Endothelial cell of umbilical vein (primary cell): ENCODE data around the gene TRMT6. TPM values are rescaled to one million over a fixed set of nuclear protein-coding genes. Genes with fewer than 3 reads are reported as not detected.

Experiments used
- BruUV-seq: library from RNA; stranded (reverse); fragments of 400-500 nt; replicated peaks from 2 replicates; lab custom pipeline; 2021; lab: Mats Ljungman, UMichigan
- CTCF ChIA-PET: fragments of 300-600, 350-600 bp; sonication (Branson Sonifier 250); formaldehyde crosslinking; loops from one replicate; lab custom pipeline; 2021; ENCODE audit warnings: antibody characterized with exemption, inconsistent platforms; lab: Charles Lee
- POLR2A ChIA-PET: fragments of 300-600, 350-600 bp; sonication (Branson Sonifier 250); formaldehyde crosslinking; loops from one replicate; lab custom pipeline; 2021; ENCODE audit warnings: antibody characterized with exemption, inconsistent platforms; lab: Charles Lee
- DNase-seq: peaks from one replicate; pipeline ENCODE4 v3.0.0-alpha.2; 2011; ENCODE audit warnings: low read depth, low spot score
- FAIRE-seq: peaks from 2 replicates; lab custom pipeline; 2011; peaks lifted over from hg19 to GRCh38; lab: Jason Lieb, UNC
- H2AFZ ChIP-seq: 2 replicates; pipeline ENCODE4 v1.6.0; 2012; ENCODE audit warnings: low read depth, low read length, control low read depth, inconsistent platforms
- H3K27ac ChIP-seq: 2 replicates; pipeline ENCODE4 v1.5.1; 2011; ENCODE audit warnings: low read depth, mild to moderate bottlenecking, control low read depth, low read length, moderate library complexity; ENCODE audit not compliant: insufficient read depth
- H3K27me3 ChIP-seq, 2 experiments: 2 replicates each; pipeline versions ENCODE4 v1.6.0 to v1.6.1; 2011; ENCODE audit warnings: low read length in 2 of 2, mixed read lengths in 1 of 2; ENCODE audit not compliant: control insufficient read depth in 2 of 2, insufficient read depth in 2 of 2
- H3K36me3 ChIP-seq, 2 experiments: 2 replicates in 1 of 2; 3 replicates in 1 of 2; pipeline ENCODE4 v1.5.1; 2011; ENCODE audit warnings: low read length in 2 of 2, mild to moderate bottlenecking in 1 of 2, moderate library complexity in 1 of 2; ENCODE audit not compliant: control insufficient read depth in 2 of 2, insufficient read depth in 2 of 2; ENCODE audit errors: extremely low read depth in 1 of 2
- H3K4me1 ChIP-seq: 3 replicates; pipeline ENCODE4 v1.5.1; 2011; ENCODE audit warnings: mild to moderate bottlenecking, low read length; ENCODE audit not compliant: control insufficient read depth, insufficient read depth; ENCODE audit errors: extremely low read depth
- H3K4me2 ChIP-seq: 2 replicates; pipeline ENCODE4 v1.6.1; 2011; ENCODE audit warnings: low read length, control low read depth, mixed read lengths; ENCODE audit not compliant: insufficient read depth
- H3K4me3 ChIP-seq, 3 experiments: fragments of 200-600 bp in 1 of 3; sonication (generic), shearing (Covaris generic) in 1 of 3; replicated peaks in 1 of 3; 2 replicates each; pipeline ENCODE4 v1.5.1; 2011 to 2016; ENCODE audit warnings: control low read depth in 3 of 3, low read length in 3 of 3, mild to moderate bottlenecking in 2 of 3, inconsistent platforms in 1 of 3, low read depth in 1 of 3, moderate library complexity in 1 of 3; ENCODE audit not compliant: insufficient read depth in 1 of 3
- H3K79me2 ChIP-seq: 2 replicates; pipeline ENCODE4 v1.6.0; 2012; ENCODE audit warnings: low read length, inconsistent platforms; ENCODE audit not compliant: control insufficient read depth, insufficient read depth
- H3K9ac ChIP-seq: replicated peaks from 2 replicates; pipeline ENCODE3; 2011; ENCODE audit warnings: low read length, control low read depth; ENCODE audit not compliant: insufficient read depth; ENCODE audit errors: extremely low read depth
- H3K9me1 ChIP-seq: replicated peaks from 3 replicates; pipeline ENCODE4 v1.6.0; 2011; ENCODE audit warnings: mild to moderate bottlenecking, low read length; ENCODE audit not compliant: control insufficient read depth, insufficient read depth; ENCODE audit errors: extremely low read depth
- H3K9me3 ChIP-seq: replicated peaks from 2 replicates; pipeline ENCODE4 v1.5.1; 2012; ENCODE audit warnings: low read length, inconsistent platforms; ENCODE audit not compliant: control insufficient read depth, insufficient read depth
- H4K20me1 ChIP-seq: replicated peaks from 2 replicates; pipeline ENCODE3; 2011; ENCODE audit warnings: mild to moderate bottlenecking, low read length; ENCODE audit not compliant: control insufficient read depth, insufficient read depth; ENCODE audit errors: extremely low read depth
- EZH2 ChIP-seq: IDR thresholded peaks from 2 replicates; pipeline ENCODE4 v1.6.1; 2012; ENCODE audit warnings: borderline replicate concordance, low read depth, mild to moderate bottlenecking, moderate library complexity, low read length, inconsistent platforms; ENCODE audit not compliant: severe bottlenecking
- FOS ChIP-seq: IDR thresholded peaks from 2 replicates; pipeline ENCODE4 v1.6.1; 2011; ENCODE audit warnings: mild to moderate bottlenecking, low read length, moderate library complexity, borderline replicate concordance; ENCODE audit not compliant: insufficient read depth
- GATA2 ChIP-seq: IDR thresholded peaks from 2 replicates; pipeline ENCODE4 v1.7.0; 2011; ENCODE audit warnings: low read depth, mild to moderate bottlenecking, moderate library complexity, mixed read lengths, low read length; ENCODE audit not compliant: insufficient read length, insufficient read depth
- JUN ChIP-seq: IDR thresholded peaks from 2 replicates; pipeline ENCODE4 v1.6.1; 2011; ENCODE audit warnings: borderline replicate concordance, low read depth; ENCODE audit not compliant: insufficient read length, insufficient read depth
- MYC ChIP-seq: IDR thresholded peaks from one replicate; pipeline ENCODE4 v1.6.1; 2011; ENCODE audit warnings: mild to moderate bottlenecking, low read depth, low read length
- POLR2AphosphoS5 ChIP-seq: IDR thresholded peaks from 2 replicates; pipeline ENCODE4 v1.6.1; 2012; ENCODE audit warnings: low read depth, mild to moderate bottlenecking, control low read depth, low read length, moderate library complexity; ENCODE audit not compliant: insufficient read depth
- dilution Hi-C: fragments of 300-500 bp; cut with MboI; formaldehyde crosslinking; loops from one replicate; pipeline ENCODE4 v1.15.0; 2019; ENCODE audit warnings: low sequenced_read_pairs; ENCODE audit not compliant: extremely low pct_ligation_motif_present
- intact Hi-C: fragments of 100-400 bp; cut with micrococcal nuclease; formaldehyde crosslinking; loops from one replicate; pipeline ENCODE4 v1.10.0; 2022
- polyA plus RNA-seq, 4 experiments: library from polyadenylated mRNA; depleted of rRNA in 3 of 4; stranded (reverse) in 3 of 4; unstranded in 1 of 4; fragments of >200 nt; gene quantifications; 2 replicates each; pipeline versions ENCODE4 v1.2.1 to v1.2.3, GENCODE V29; 2011 to 2012; ENCODE audit warnings: missing spikeins in 1 of 4
- total RNA-seq: library from RNA; stranded (reverse); gene quantifications from 2 replicates; pipeline ENCODE4 v1.2.3, GENCODE V29; 2021
- TF ChIP-seq, protein P1 (sequence below): IDR thresholded peaks from 2 replicates; pipeline ENCODE4 v1.6.1; 2011; ENCODE audit not compliant: insufficient read depth, insufficient read length
- TF ChIP-seq, protein P2 (sequence below), 2 donors: IDR thresholded peaks; 1 replicate in 1 of 2; 2 replicates in 1 of 2; pipeline ENCODE4 v1.5.1; 2011; ENCODE audit warnings: low read length in 2 of 2, mild to moderate bottlenecking in 2 of 2, moderate library complexity in 2 of 2, control low read depth in 1 of 2, inconsistent platforms in 1 of 2, low read depth in 1 of 2; ENCODE audit not compliant: insufficient read depth in 1 of 2; ENCODE audit errors: extremely low read depth in 1 of 2

Gene TRMT6
- total and polyA plus RNA-seq, 2 donors (not counting 3 experiments of a cell fraction or from before 2014, with no cell fraction given), result 4.1 to 12.0 TPM

DNA sequence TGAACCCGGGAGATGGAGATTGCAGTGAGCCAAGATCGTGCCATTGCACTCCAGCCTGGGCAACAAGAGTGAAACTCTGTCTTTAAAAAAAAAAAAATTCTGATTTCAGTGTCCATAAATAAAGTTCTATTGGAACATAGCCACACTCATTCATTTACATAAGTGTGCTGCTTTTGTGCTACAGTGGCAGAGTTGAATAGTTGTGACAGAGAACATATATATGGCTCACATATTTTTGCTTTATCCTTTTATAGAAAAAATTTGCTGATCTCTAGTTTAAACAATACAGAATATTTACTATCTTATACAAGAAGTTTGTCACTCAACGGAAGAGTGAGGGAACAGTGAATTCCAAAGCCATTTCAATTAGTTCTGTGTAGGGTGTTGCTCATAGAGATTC is 18.1 kb upstream of the TRMT6 start:
- ChIA-PET CTCF (no interaction called here), POLR2A (no interaction called here)
- H4K20me1 ChIP-seq, result no peaks in the 10 kb centered on the region
- H3K4me3 ChIP-seq, result no peak overlapping the region
- H3K4me1 ChIP-seq, result no peaks in the 10 kb centered on the region
- H3K9ac ChIP-seq, result no peak overlapping the region
- H2AFZ ChIP-seq, result no peak overlapping the region
- H3K79me2 ChIP-seq, result no peaks in the 10 kb centered on the region
- dilution Hi-C loops, result no loop called here
- TF ChIP-seq MYC, result no peak
- no peak for TF ChIP-seq FOS
- no peaks in the 10 kb centered on the region for H3K27me3 ChIP-seq
- no peak overlapping the region for H3K4me2 ChIP-seq
- H3K36me3 ChIP-seq, result peaks cover 0 to 8% of the 10 kb centered on the region in 2 experiments
- H3K9me3 ChIP-seq, result no peaks in the 10 kb centered on the region
- intact Hi-C loops, result no loop called here
- FAIRE-seq, result no peak
- BruUV-seq, result no TSS peak
- no peaks in the 10 kb centered on the region for H3K9me1 ChIP-seq
- no peak overlapping the region for H3K27ac ChIP-seq
- DNase-seq, result no peak

DNA sequence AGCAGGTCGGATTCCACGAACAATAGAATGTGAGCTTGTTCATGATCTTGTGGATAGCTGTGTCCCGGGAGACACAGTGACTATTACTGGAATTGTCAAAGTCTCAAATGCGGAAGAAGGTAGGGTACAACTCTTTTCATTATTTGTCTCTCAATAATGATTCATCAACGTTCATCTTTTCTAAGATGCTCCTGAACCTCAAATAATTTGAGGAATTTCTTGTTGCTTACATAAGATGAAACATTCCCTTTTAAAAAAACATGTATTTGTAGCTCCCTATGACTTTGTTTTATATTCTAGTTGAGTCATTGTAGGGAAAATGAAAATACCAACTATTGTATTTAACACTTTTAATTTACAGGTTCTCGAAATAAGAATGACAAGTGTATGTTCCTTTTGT is 17.1 kb upstream of the TRMT6 start:
- FAIRE-seq (no peak), DNase-seq (no peak)
- H3K9me3 ChIP-seq, result no peaks in the 10 kb centered on the region
- ChIA-PET CTCF (interaction anchor here (0.8 to 2.0 kb wide), 2 partner anchors 36 to 410 kb away, joined by 3 to 5 read pairs; no protein-coding TSS in a partner anchor), POLR2A (no interaction called here)
- peaks cover 0 to 5% of the 10 kb centered on the region in 2 experiments for H3K36me3 ChIP-seq
- dilution Hi-C loops, result no loop called here
- intact Hi-C loops, result no loop called here
- H3K27me3 ChIP-seq, result no peaks in the 10 kb centered on the region
- H4K20me1 ChIP-seq, result no peaks in the 10 kb centered on the region
- H3K4me1 ChIP-seq, result no peaks in the 10 kb centered on the region
- H3K4me2 ChIP-seq, result no peak overlapping the region
- H3K27ac ChIP-seq, result no peak overlapping the region
- BruUV-seq, result no TSS peak
- no peak overlapping the region for H2AFZ ChIP-seq
- no peak overlapping the region for H3K4me3 ChIP-seq
- H3K9ac ChIP-seq, result no peak overlapping the region
- no peaks in the 10 kb centered on the region for H3K79me2 ChIP-seq
- TF ChIP-seq GATA2 (no peak), MYC (no peak), JUN (no peak), POLR2AphosphoS5 (no peak), EZH2 (no peak)
- TF ChIP-seq, protein P1, sequence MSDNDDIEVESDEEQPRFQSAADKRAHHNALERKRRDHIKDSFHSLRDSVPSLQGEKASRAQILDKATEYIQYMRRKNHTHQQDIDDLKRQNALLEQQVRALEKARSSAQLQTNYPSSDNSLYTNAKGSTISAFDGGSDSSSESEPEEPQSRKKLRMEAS, result no peak
- TF ChIP-seq, protein P2, sequence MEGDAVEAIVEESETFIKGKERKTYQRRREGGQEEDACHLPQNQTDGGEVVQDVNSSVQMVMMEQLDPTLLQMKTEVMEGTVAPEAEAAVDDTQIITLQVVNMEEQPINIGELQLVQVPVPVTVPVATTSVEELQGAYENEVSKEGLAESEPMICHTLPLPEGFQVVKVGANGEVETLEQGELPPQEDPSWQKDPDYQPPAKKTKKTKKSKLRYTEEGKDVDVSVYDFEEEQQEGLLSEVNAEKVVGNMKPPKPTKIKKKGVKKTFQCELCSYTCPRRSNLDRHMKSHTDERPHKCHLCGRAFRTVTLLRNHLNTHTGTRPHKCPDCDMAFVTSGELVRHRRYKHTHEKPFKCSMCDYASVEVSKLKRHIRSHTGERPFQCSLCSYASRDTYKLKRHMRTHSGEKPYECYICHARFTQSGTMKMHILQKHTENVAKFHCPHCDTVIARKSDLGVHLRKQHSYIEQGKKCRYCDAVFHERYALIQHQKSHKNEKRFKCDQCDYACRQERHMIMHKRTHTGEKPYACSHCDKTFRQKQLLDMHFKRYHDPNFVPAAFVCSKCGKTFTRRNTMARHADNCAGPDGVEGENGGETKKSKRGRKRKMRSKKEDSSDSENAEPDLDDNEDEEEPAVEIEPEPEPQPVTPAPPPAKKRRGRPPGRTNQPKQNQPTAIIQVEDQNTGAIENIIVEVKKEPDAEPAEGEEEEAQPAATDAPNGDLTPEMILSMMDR (IDR thresholded peaks at IDR 0.05; ENCODE audit: extremely low read depth in 1 of 2, insufficient read depth in 1 of 2, low read depth in 1 of 2, low read length in 2 of 2), result no peak
- no peaks in the 10 kb centered on the region for H3K9me1 ChIP-seq
